CD8-positive, alpha-beta memory T cell (primary cell): ENCODE results near the gene BICDL2. TPM values are rescaled to one million over a fixed set of nuclear protein-coding genes. Genes with fewer than 3 reads are reported as not detected.
A peak's percentile ranks its signal among the peaks of the same experiment; 100 is the strongest.
"Not testable (repeated sequence)": the region's sequence is repeated elsewhere in the genome, so short reads cannot be mapped to it uniquely, and the experiment has no call there.

ENCODE experiments used
- CTCF ChIA-PET: fragments of 350-600 bp; sonication (Branson Sonifier 250); formaldehyde crosslinking; loops from one replicate; lab custom pipeline; 2021; ENCODE audit warnings: antibody characterized with exemption; lab: Charles Lee
- POLR2A ChIA-PET: fragments of 350-600 bp; sonication (Branson Sonifier 250); formaldehyde crosslinking; loops from one replicate; lab custom pipeline; 2021; ENCODE audit warnings: antibody characterized with exemption; lab: Charles Lee
- DNase-seq, 5 donors: peaks; one replicate each; pipeline versions ENCODE4 v3.0.0 to v3.0.0-alpha.2; 2020 to 2022; ENCODE audit warnings: mixed read lengths in 1 of 5
- H3K27ac ChIP-seq: one replicate; pipeline ENCODE4 v1.7.0; 2013; ENCODE audit warnings: low read depth, mild to moderate bottlenecking, low read length, moderate library complexity
- H3K27me3 ChIP-seq: 2 replicates; pipeline ENCODE4 v1.7.0; 2013; ENCODE audit warnings: low read length, mild to moderate bottlenecking; ENCODE audit not compliant: insufficient read depth, poor library complexity, severe bottlenecking
- H3K36me3 ChIP-seq: 2 replicates; pipeline ENCODE4 v1.7.0; 2013; ENCODE audit warnings: mild to moderate bottlenecking, low read length, moderate library complexity; ENCODE audit not compliant: insufficient read depth
- H3K4me1 ChIP-seq: 2 replicates; pipeline ENCODE4 v1.7.0; 2013; ENCODE audit warnings: mild to moderate bottlenecking, low read length, moderate library complexity; ENCODE audit not compliant: insufficient read depth
- H3K4me3 ChIP-seq: 2 replicates; pipeline ENCODE4 v1.7.0; 2013; ENCODE audit warnings: mild to moderate bottlenecking, low read length
- H3K9me3 ChIP-seq: 2 replicates; pipeline ENCODE4 v1.7.0; 2013; ENCODE audit warnings: mild to moderate bottlenecking, low read length
- H3K27ac Mint-ChIP-seq, 8 donors: one replicate each; pipeline ENCODE4 v1.8.0; 2020 to 2021; ENCODE audit warnings: mixed read lengths in 8 of 8, mild to moderate bottlenecking in 6 of 8, inconsistent platforms in 3 of 8, moderate library complexity in 3 of 8
- H3K27me3 Mint-ChIP-seq, 2 donors: one replicate each; pipeline ENCODE4 v1.8.0; 2020 to 2021; ENCODE audit warnings: mixed read lengths in 2 of 2, mild to moderate bottlenecking in 1 of 2, moderate library complexity in 1 of 2
- H3K36me3 Mint-ChIP-seq, 3 donors: one replicate each; pipeline ENCODE4 v1.8.0; 2020 to 2021; ENCODE audit warnings: mixed read lengths in 3 of 3, inconsistent platforms in 1 of 3, mild to moderate bottlenecking in 1 of 3
- H3K4me1 Mint-ChIP-seq, 3 donors: one replicate each; pipeline ENCODE4 v1.8.0; 2020 to 2021; ENCODE audit warnings: mixed read lengths in 3 of 3, inconsistent platforms in 1 of 3, mild to moderate bottlenecking in 1 of 3
- H3K4me3 Mint-ChIP-seq, 7 donors: one replicate each; pipeline ENCODE4 v1.8.0; 2020 to 2021; ENCODE audit warnings: mixed read lengths in 7 of 7, mild to moderate bottlenecking in 6 of 7, moderate library complexity in 4 of 7, inconsistent platforms in 2 of 7
- H3K9me3 Mint-ChIP-seq, 5 donors: one replicate each; pipeline ENCODE4 v1.8.0; 2020 to 2022; ENCODE audit warnings: mixed read lengths in 5 of 5, mild to moderate bottlenecking in 3 of 5, moderate library complexity in 2 of 5, inconsistent platforms in 1 of 5
- polyA plus RNA-seq: library from polyadenylated mRNA; unstranded; fragments of 300-500 nt; fragmentation: Illumina TruSeq; gene quantifications from one replicate; pipeline ENCODE4 v1.2.3, GENCODE V29; 2021
- total RNA-seq, 2 experiments: library from RNA; stranded (reverse); gene quantifications; one replicate each; pipeline ENCODE4 v1.2.3, GENCODE V29; 2021

BICDL2 gene
- total RNA-seq (not detected), polyA plus RNA-seq (not detected)

- Histone ChIP-seq H3K4me1 (peaks cover 11% of the 10 kb centered on the region), H3K27me3 (peaks cover 70% of the 10 kb centered on the region), H3K9me3 (no peaks in the 10 kb centered on the region), H3K27ac (no peak within 1 kb of the TSS), H3K36me3 (no peaks in the 10 kb centered on the region), H3K4me3 (no peak within 1 kb of the TSS)
- CTCF ChIA-PET: interaction anchor here (1.1 to 11.6 kb wide), 4 partner anchors 6 to 143 kb away, joined by 3 to 218 read pairs (median 62); partner anchors contain the start of gene ZNF213
- Mint-ChIP-seq H3K27me3 (peaks cover 48 to 63% of the 10 kb centered on the region in 2 donors), H3K27ac (peak within 1 kb of the TSS in 3 of 8 donors; percentile 24 to 87 (median 25)), H3K4me3 (peak within 1 kb of the TSS in 6 of 7 donors; percentile 32 to 64 (median 52)), H3K36me3 (no peaks in the 10 kb centered on the region), H3K4me1 (peaks cover 3 to 13% (median 9%) of the 10 kb centered on the region in 3 donors), H3K9me3 (no peaks in the 10 kb centered on the region)
- POLR2A ChIA-PET: interaction anchor here (1.0 kb wide), 1 partner anchor 8 kb away, joined by 3 read pairs; no protein-coding TSS in a partner anchor
- DNase-seq: no peak
These were observed at the start of gene BICDL2 for GRCh38 chr16:3036726-3037315. Gene BICDL2, minus strand, starts transcription at chr16:3036944. Its CDS starts 1,448 bp downstream, at chr16:3035496.

GRCh38 chr16:3085868-3086595 is 49.3 kb upstream of the BICDL2 start:
- ChIA-PET POLR2A (no interaction called here), CTCF (interaction anchor here (1.0 to 1.3 kb wide), 2 partner anchors 10 to 11 kb away, joined by 3 read pairs; no protein-coding TSS in a partner anchor)
- Histone ChIP-seq H3K27me3 (no peaks in the 10 kb centered on the region), H3K27ac (no peak overlapping the region), H3K4me1 (peaks cover 29% of the 10 kb centered on the region), H3K36me3 (no peaks in the 10 kb centered on the region), H3K9me3 (no peaks in the 10 kb centered on the region), H3K4me3 (no peak overlapping the region)
- Mint-ChIP-seq H3K9me3 (no peaks in the 10 kb centered on the region), H3K4me1 (peaks cover 33 to 63% (median 38%) of the 10 kb centered on the region in 3 donors), H3K4me3 (peak overlapping the region in 3 of 7 donors; percentile 37 to 68 (median 38)), H3K27ac (peak overlapping the region in 5 of 8 donors; percentile 36 to 79 (median 57)), H3K27me3 (no peaks in the 10 kb centered on the region), H3K36me3 (no peaks in the 10 kb centered on the region)
- no peak for DNase-seq

GRCh38 chr16:3084969-3085670 is 48.4 kb upstream of the BICDL2 start:
- Histone ChIP-seq H3K27ac (no peak overlapping the region), H3K4me3 (no peak overlapping the region), H3K9me3 (no peaks in the 10 kb centered on the region), H3K4me1 (peaks cover 30% of the 10 kb centered on the region), H3K27me3 (no peaks in the 10 kb centered on the region), H3K36me3 (no peaks in the 10 kb centered on the region)
- H3K27me3 Mint-ChIP-seq: no peaks in the 10 kb centered on the region
- H3K36me3 Mint-ChIP-seq: peaks cover 0 to under 1% (median 0%) of the 10 kb centered on the region in 3 donors
- DNase-seq: no peak
- peak overlapping the region in 3 of 7 donors; percentile 2 to 45 (median 9) for H3K4me3 Mint-ChIP-seq
- no peaks in the 10 kb centered on the region for H3K9me3 Mint-ChIP-seq
- peak overlapping the region in 5 of 8 donors; percentile 11 to 79 (median 28) for H3K27ac Mint-ChIP-seq
- ChIA-PET CTCF (interaction anchor here (1.0 to 1.3 kb wide), 2 partner anchors 9 to 11 kb away, joined by 3 read pairs; no protein-coding TSS in a partner anchor), POLR2A (no interaction called here)
- peaks cover 38 to 69% (median 40%) of the 10 kb centered on the region in 3 donors for H3K4me1 Mint-ChIP-seq

- H3K9me3 Mint-ChIP-seq: no peaks in the 10 kb centered on the region
- Histone ChIP-seq H3K36me3 (no peaks in the 10 kb centered on the region), H3K4me3 (no peak overlapping the region), H3K4me1 (peaks cover 36% of the 10 kb centered on the region), H3K27me3 (no peaks in the 10 kb centered on the region), H3K27ac (no peak overlapping the region), H3K9me3 (no peaks in the 10 kb centered on the region)
- no peak overlapping the region for H3K4me3 Mint-ChIP-seq
- ChIA-PET CTCF (interaction anchor here (0.7 to 1.2 kb wide), 3 partner anchors 12 to 45 kb away, joined by 3 to 4 read pairs (median 3); no protein-coding TSS in a partner anchor), POLR2A (interaction anchor here (0.7 kb wide), 1 partner anchor 73 kb away, joined by 5 read pairs; no protein-coding TSS in a partner anchor)
- DNase-seq: no peak
- H3K27me3 Mint-ChIP-seq: no peaks in the 10 kb centered on the region
- peaks cover 44 to 75% (median 46%) of the 10 kb centered on the region in 3 donors for H3K4me1 Mint-ChIP-seq
- H3K36me3 Mint-ChIP-seq: peaks cover 0 to 6% (median 2%) of the 10 kb centered on the region in 3 donors
- H3K27ac Mint-ChIP-seq: peak overlapping the region in 3 of 8 donors; percentile 15 to 79 (median 42)
These were observed 47.7 kb upstream of the BICDL2 start for GRCh38 chr16:3084491-3084890.

GRCh38 chr16:3083408-3083807 is 46.7 kb upstream of the BICDL2 start:
- CTCF ChIA-PET: interaction anchor here (1.2 kb wide), 1 partner anchor 15 kb away, joined by 4 read pairs; no protein-coding TSS in a partner anchor
- POLR2A ChIA-PET, H3K27me3 Mint-ChIP-seq, H3K27ac ChIP-seq, H3K36me3 ChIP-seq, H3K9me3 Mint-ChIP-seq, DNase-seq, H3K27me3 ChIP-seq, H3K4me3 ChIP-seq, H3K9me3 ChIP-seq: not testable (repeated sequence)
- Mint-ChIP-seq H3K27ac (peak overlapping the region in 5 of 8 donors; percentile 24 to 81 (median 76)), H3K36me3 (peaks cover 2 to 12% (median 2%) of the 10 kb centered on the region in 3 donors), H3K4me1 (peaks cover 50 to 82% (median 51%) of the 10 kb centered on the region in 3 donors), H3K4me3 (peak overlapping the region in 1 of 7 donors; percentile 15)
- H3K4me1 ChIP-seq: peaks cover 46% of the 10 kb centered on the region

- H3K9me3 Mint-ChIP-seq, H3K27me3 ChIP-seq, H3K27ac ChIP-seq, H3K27me3 Mint-ChIP-seq, H3K9me3 ChIP-seq, H3K36me3 ChIP-seq, DNase-seq, H3K4me3 Mint-ChIP-seq, CTCF ChIA-PET, H3K4me3 ChIP-seq: not testable (repeated sequence)
- Mint-ChIP-seq H3K36me3 (peaks cover 2 to 16% (median 4%) of the 10 kb centered on the region in 3 donors), H3K4me1 (peaks cover 54 to 82% (median 56%) of the 10 kb centered on the region in 3 donors), H3K27ac (peak overlapping the region in 3 of 8 donors; percentile 51 to 75 (median 58))
- H3K4me1 ChIP-seq: peaks cover 49% of the 10 kb centered on the region
- POLR2A ChIA-PET: interaction anchor here (0.6 kb wide), 1 partner anchor 150 kb away, joined by 5 read pairs; no protein-coding TSS in a partner anchor
These were observed 45.2 kb upstream of the BICDL2 start for GRCh38 chr16:3081957-3082356.

GRCh38 chr16:3080024-3080423 is 43.3 kb upstream of the BICDL2 start:
- H3K4me3 Mint-ChIP-seq: peak overlapping the region in 4 of 7 donors; percentile 3 to 60 (median 36)
- Histone ChIP-seq H3K4me3 (no peak overlapping the region), H3K4me1 (peaks cover 63% of the 10 kb centered on the region), H3K36me3 (no peaks in the 10 kb centered on the region), H3K27me3 (no peaks in the 10 kb centered on the region), H3K9me3 (no peaks in the 10 kb centered on the region), H3K27ac (no peak overlapping the region)
- no peaks in the 10 kb centered on the region for H3K27me3 Mint-ChIP-seq
- POLR2A ChIA-PET: no interaction called here
- H3K27ac Mint-ChIP-seq: peak overlapping the region; percentile 9 to 94 (median 69)
- no peaks in the 10 kb centered on the region for H3K9me3 Mint-ChIP-seq
- no peak for DNase-seq
- CTCF ChIA-PET: interaction anchor here (1.0 to 7.1 kb wide), 3 partner anchors 16 to 51 kb away, joined by 8 to 56 read pairs (median 10); no protein-coding TSS in a partner anchor
- peaks cover 2 to 16% (median 4%) of the 10 kb centered on the region in 3 donors for H3K36me3 Mint-ChIP-seq
- peaks cover 65 to 90% (median 65%) of the 10 kb centered on the region in 3 donors for H3K4me1 Mint-ChIP-seq
